ENCODE results near the gene EIF3K. TPM values are rescaled to one million over a fixed set of nuclear protein-coding genes. Genes with fewer than 3 reads are reported as not detected.

Gene EIF3K
- total RNA-seq, 1 donor: 491 TPM

GRCh38 chr19:38667661-38668171 lies 48.7 kb downstream of the EIF3K start:
- DNase-seq (ENCODE audit: low read depth): peak; percentile 62
- TF ChIP-seq CTCF (IDR thresholded peaks at IDR 0.05; ENCODE audit: insufficient read depth, low read length): no peak
- H3K4me3 ChIP-seq (ENCODE audit: low read depth, low read length): no peak overlapping the region

- TF ChIP-seq CTCF (IDR thresholded peaks at IDR 0.05; ENCODE audit: insufficient read depth, low read length): no peak
- no peak overlapping the region for H3K4me3 ChIP-seq (ENCODE audit: low read depth, low read length)
- DNase-seq (ENCODE audit: low read depth): no peak
These were observed 50.6 kb downstream of the EIF3K start for GRCh38 chr19:38669552-38669951.

GRCh38 chr19:38670921-38671398 lies 52.0 kb downstream of the EIF3K start:
- no peak for TF ChIP-seq CTCF (IDR thresholded peaks at IDR 0.05; ENCODE audit: insufficient read depth, low read length)
- H3K4me3 ChIP-seq (ENCODE audit: low read depth, low read length): no peak overlapping the region
- DNase-seq (ENCODE audit: low read depth): no peak

GRCh38 chr19:38671654-38672053 lies 52.7 kb downstream of the EIF3K start:
- peak; percentile 61 for DNase-seq (ENCODE audit: low read depth)
- TF ChIP-seq CTCF (IDR thresholded peaks at IDR 0.05; ENCODE audit: insufficient read depth, low read length): no peak
- H3K4me3 ChIP-seq (ENCODE audit: low read depth, low read length): no peak overlapping the region

- no peak overlapping the region for H3K4me3 ChIP-seq (ENCODE audit: low read depth, low read length)
- no peak for DNase-seq (ENCODE audit: low read depth)
- no peak for TF ChIP-seq CTCF (IDR thresholded peaks at IDR 0.05; ENCODE audit: insufficient read depth, low read length)
These were observed 54.0 kb downstream of the EIF3K start for GRCh38 chr19:38673030-38673429.

- TF ChIP-seq CTCF (IDR thresholded peaks at IDR 0.05; ENCODE audit: insufficient read depth, low read length): no peak
- no peak for DNase-seq (ENCODE audit: low read depth)
- no peak overlapping the region for H3K4me3 ChIP-seq (ENCODE audit: low read depth, low read length)
These were observed 55.6 kb downstream of the EIF3K start for GRCh38 chr19:38674388-38675171.
